Activated CD4-positive, alpha-beta T cell treated with anti-CD3 and anti-CD28 coated beads for 36 hours (primary cell): ENCODE data around the gene TPCN2. TPM values are rescaled to one million over a fixed set of nuclear protein-coding genes. Genes with fewer than 3 reads are reported as not detected.
"Not testable (repeated sequence)": the region's sequence is repeated elsewhere in the genome, so short reads cannot be mapped to it uniquely, and the experiment has no call there.

Source experiments
- ATAC-seq: fragments of 200-7000 bp; cut with Tn5 transposase; one replicate; pipeline ENCODE4 v1.10.0; 2021; ENCODE audit warnings: mild to moderate bottlenecking, moderate library complexity
- CTCF ChIA-PET: fragments of 350-600 bp; sonication (Branson Sonifier 250); formaldehyde crosslinking; loops from one replicate; lab custom pipeline; 2021; ENCODE audit warnings: antibody characterized with exemption; lab: Charles Lee
- POLR2A ChIA-PET: fragments of 350-600 bp; sonication (Branson Sonifier 250); formaldehyde crosslinking; loops from one replicate; lab custom pipeline; 2021; ENCODE audit warnings: antibody characterized with exemption, inconsistent platforms; lab: Charles Lee
- DNase-seq: peaks from one replicate; pipeline ENCODE4 v3.0.0-alpha.2; 2020
- H3K27ac Mint-ChIP-seq: one replicate; pipeline ENCODE4 v1.8.0; 2021; ENCODE audit warnings: mixed read lengths
- H3K27me3 Mint-ChIP-seq: one replicate; pipeline ENCODE4 v1.8.0; 2021; ENCODE audit warnings: mixed read lengths
- H3K36me3 Mint-ChIP-seq: one replicate; pipeline ENCODE4 v1.8.0; 2021; ENCODE audit warnings: low read depth, mixed read lengths
- H3K4me1 Mint-ChIP-seq: one replicate; pipeline ENCODE4 v1.8.0; 2021; ENCODE audit warnings: mixed read lengths
- H3K4me3 Mint-ChIP-seq: one replicate; pipeline ENCODE4 v1.8.0; 2021; ENCODE audit warnings: mild to moderate bottlenecking, moderate library complexity, mixed read lengths
- H3K9me3 Mint-ChIP-seq: one replicate; pipeline ENCODE4 v1.8.0; 2021; ENCODE audit warnings: low read depth, mixed read lengths
- intact Hi-C, 2 experiments: fragments of 100-400 bp; cut with DNase I in 1 of 2; cut with micrococcal nuclease in 1 of 2; formaldehyde crosslinking; loops; one replicate each; pipeline versions ENCODE4 v1.14.2 to v1.15.1; 2022 to 2024; cut with DNase I, micrococcal nuclease
- total RNA-seq, 2 experiments: library from RNA; stranded (reverse); gene quantifications; one replicate each; pipeline ENCODE4 v1.2.3, GENCODE V29; 2021

TPCN2 gene
- 10 to 100 TPM in 1 of 2 experiments, 1 to 10 TPM in 1; 7.4 to 10.4 TPM for total RNA-seq

DNA sequence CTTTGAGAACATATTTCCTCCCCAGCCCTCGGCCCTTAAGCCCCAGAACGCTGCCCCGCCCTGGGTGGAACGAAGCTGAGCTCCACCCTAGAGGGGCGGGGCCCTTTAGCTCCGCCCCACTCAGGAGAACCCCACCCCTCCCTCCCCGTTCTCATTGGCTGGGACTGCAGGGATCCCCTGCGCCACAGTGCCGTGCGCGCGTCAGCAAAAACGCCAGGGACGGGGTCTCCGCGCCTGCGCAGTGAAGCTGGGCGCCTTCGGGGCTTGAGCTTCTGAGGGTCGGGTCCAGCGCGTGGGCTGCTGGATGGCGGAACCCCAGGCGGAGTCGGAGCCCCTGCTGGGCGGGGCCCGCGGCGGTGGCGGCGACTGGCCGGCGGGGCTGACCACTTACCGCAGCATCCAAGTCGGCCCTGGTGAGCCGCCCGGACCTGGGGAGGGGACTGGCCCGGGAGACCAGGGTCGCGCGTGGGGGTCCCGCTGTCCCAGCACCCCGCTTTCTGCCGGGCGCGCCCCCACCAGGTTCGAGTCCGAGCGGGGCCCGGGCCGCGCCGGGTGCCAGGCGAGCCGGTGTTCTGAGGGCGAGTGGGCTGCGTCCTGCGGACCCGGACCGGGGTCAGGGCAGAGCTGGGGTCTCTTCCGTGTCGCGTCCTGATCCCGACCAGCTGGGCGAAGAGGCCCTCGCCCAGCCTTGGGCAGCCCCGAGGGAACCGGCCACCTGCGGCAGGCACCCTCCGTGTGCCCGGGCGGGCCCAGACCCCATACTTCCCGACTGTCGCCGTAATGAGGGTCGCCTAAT lies at the start of gene TPCN2:
Gene TPCN2, plus strand, starts transcription at position 239 of the 796 bp plus-strand sequence. Its CDS starts 66 bp downstream, at position 305.
- DNase-seq = peak; percentile 94
- intact Hi-C loops = loop anchor here in 1 of 2 experiments (1.0 to 5.0 kb wide), 11 partner anchors 75 to 1222 kb away; partner anchors contain the start of genes C11orf24, CPT1A, FADD and IGHMBP2
- ATAC-seq = peak; percentile 99
- ChIA-PET POLR2A (no interaction called here), CTCF (interaction anchor here (0.7 kb wide), 5 partner anchors 9 to 622 kb away, joined by 3 to 5 read pairs (median 3); no protein-coding TSS in a partner anchor)
- Mint-ChIP-seq H3K9me3 (no peaks in the 10 kb centered on the region), H3K4me1 (peaks cover 22% of the 10 kb centered on the region), H3K27ac (peak within 1 kb of the TSS; percentile 73), H3K36me3 (no peaks in the 10 kb centered on the region), H3K27me3 (peaks cover 2% of the 10 kb centered on the region), H3K4me3 (peak within 1 kb of the TSS; percentile 72)

GRCh38 chr11:68999093-68999747 lies 49.5 kb upstream of the TPCN2 start:
- CTCF ChIA-PET = no interaction called here
- no peak for DNase-seq
- Mint-ChIP-seq H3K4me1 (no peaks in the 10 kb centered on the region), H3K27me3 (no peaks in the 10 kb centered on the region), H3K4me3 (no peak overlapping the region), H3K27ac (no peak overlapping the region), H3K9me3 (no peaks in the 10 kb centered on the region), H3K36me3 (no peaks in the 10 kb centered on the region)
- no peak for ATAC-seq
- POLR2A ChIA-PET = no interaction called here
- intact Hi-C loops = no loop called here

GRCh38 chr11:68999748-69000355 lies 48.9 kb upstream of the TPCN2 start:
- ATAC-seq, H3K27me3 Mint-ChIP-seq, CTCF ChIA-PET, H3K4me1 Mint-ChIP-seq, DNase-seq, H3K27ac Mint-ChIP-seq, H3K36me3 Mint-ChIP-seq, POLR2A ChIA-PET, intact Hi-C loops, H3K9me3 Mint-ChIP-seq, H3K4me3 Mint-ChIP-seq: not testable (repeated sequence)

DNA sequence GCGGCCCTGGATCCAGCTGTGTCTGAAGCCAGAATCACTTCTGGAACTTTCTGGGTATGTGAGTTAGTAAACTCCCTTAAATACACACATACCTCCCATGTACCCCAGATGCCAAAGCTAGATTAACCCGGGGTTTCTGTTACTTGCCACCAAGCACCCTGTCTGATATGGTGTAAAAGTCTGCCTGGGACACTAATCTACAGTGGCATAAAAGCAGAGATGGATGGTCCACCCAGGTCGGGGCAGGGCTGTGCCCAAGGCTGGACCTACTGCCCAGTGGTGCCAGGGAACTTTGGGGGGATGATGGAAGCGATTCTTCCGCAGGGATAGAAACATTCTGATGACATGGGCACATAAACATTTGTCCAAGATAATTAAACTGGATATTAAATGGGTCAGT lies 48.3 kb upstream of the TPCN2 start:
- Mint-ChIP-seq H3K9me3 (no peaks in the 10 kb centered on the region), H3K4me3 (no peak overlapping the region), H3K36me3 (no peaks in the 10 kb centered on the region), H3K27me3 (no peaks in the 10 kb centered on the region), H3K4me1 (no peaks in the 10 kb centered on the region), H3K27ac (no peak overlapping the region)
- POLR2A ChIA-PET = no interaction called here
- CTCF ChIA-PET = no interaction called here
- DNase-seq (no peak), ATAC-seq (no peak)
- intact Hi-C loops = no loop called here

GRCh38 chr11:69000831-69001242 lies 47.9 kb upstream of the TPCN2 start:
- DNase-seq (no peak), ATAC-seq (no peak)
- Mint-ChIP-seq H3K27ac (no peak overlapping the region), H3K4me1 (no peaks in the 10 kb centered on the region), H3K36me3 (no peaks in the 10 kb centered on the region), H3K4me3 (no peak overlapping the region), H3K9me3 (no peaks in the 10 kb centered on the region), H3K27me3 (no peaks in the 10 kb centered on the region)
- intact Hi-C loops = no loop called here
- POLR2A ChIA-PET = no interaction called here
- CTCF ChIA-PET = no interaction called here

DNA sequence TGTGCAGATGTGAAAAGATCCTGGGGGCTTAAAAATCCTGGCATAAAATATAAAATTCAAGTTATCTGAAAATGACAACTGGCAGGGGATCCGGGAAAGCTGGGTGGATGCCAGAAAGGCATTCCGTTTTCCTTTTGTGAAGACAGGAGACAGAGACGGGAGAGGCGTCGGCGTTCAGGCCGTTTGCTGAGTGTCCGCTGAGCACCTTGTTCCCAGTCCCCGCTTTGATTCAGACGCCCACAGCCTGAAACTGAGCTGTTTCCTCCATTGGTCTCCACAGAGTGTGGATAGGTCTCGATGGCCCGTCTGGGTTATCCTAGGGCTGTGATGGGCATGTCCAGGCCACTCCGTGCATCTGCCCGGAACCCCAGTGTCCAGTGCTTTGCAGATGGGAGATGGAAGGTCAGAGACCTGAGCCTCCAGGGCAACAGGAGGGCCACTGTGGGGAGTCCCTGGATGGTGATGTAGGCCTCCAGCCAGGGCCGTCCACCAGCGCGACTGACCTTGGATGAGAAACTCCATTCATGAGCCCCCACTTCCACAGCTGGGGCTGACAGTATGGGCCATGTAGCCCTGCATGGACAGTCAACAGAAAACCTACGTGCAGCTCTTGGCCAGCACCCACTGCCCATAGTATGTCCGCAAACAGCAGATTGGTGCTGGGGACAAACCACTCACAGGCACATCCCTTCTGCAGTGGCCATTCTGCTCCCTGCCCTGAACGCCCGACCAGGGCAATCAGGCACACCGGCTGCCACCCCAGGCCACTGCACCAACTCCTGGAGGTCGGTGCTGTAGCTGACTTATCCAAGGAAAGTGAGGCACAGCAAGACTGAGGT lies 47.3 kb upstream of the TPCN2 start:
- Mint-ChIP-seq H3K27ac (no peak overlapping the region), H3K4me3 (no peak overlapping the region), H3K4me1 (no peaks in the 10 kb centered on the region), H3K36me3 (no peaks in the 10 kb centered on the region), H3K9me3 (no peaks in the 10 kb centered on the region), H3K27me3 (no peaks in the 10 kb centered on the region)
- CTCF ChIA-PET = no interaction called here
- intact Hi-C loops = no loop called here
- DNase-seq = no peak
- no peak for ATAC-seq
- POLR2A ChIA-PET = no interaction called here

DNA sequence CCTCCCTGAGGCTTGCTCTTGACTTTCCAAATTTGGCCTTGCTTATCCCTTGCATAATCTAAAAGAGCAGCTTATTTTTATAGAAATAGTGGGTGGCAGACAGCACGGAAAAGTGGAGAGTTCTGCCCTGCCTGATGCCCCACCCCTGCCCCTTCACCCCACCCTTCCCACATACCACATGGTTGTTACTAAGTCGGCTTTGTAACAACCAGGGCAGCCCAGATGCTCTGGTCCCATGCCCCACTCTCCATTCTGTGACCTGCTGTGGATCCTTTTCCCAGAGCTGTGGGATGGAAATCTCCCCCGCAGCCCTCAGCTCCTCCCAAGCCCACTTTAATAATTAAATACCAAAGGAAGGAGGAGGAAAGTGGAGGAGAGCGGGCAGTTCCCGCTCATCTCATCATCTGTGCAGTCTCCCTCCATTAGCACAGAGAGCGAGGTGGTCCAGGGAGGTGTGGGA lies 46.6 kb upstream of the TPCN2 start:
- Mint-ChIP-seq H3K4me1 (no peaks in the 10 kb centered on the region), H3K27me3 (no peaks in the 10 kb centered on the region), H3K9me3 (no peaks in the 10 kb centered on the region), H3K27ac (no peak overlapping the region), H3K4me3 (no peak overlapping the region), H3K36me3 (no peaks in the 10 kb centered on the region)
- no peak for ATAC-seq
- CTCF ChIA-PET = no interaction called here
- POLR2A ChIA-PET = no interaction called here
- no peak for DNase-seq
- intact Hi-C loops = no loop called here

DNA sequence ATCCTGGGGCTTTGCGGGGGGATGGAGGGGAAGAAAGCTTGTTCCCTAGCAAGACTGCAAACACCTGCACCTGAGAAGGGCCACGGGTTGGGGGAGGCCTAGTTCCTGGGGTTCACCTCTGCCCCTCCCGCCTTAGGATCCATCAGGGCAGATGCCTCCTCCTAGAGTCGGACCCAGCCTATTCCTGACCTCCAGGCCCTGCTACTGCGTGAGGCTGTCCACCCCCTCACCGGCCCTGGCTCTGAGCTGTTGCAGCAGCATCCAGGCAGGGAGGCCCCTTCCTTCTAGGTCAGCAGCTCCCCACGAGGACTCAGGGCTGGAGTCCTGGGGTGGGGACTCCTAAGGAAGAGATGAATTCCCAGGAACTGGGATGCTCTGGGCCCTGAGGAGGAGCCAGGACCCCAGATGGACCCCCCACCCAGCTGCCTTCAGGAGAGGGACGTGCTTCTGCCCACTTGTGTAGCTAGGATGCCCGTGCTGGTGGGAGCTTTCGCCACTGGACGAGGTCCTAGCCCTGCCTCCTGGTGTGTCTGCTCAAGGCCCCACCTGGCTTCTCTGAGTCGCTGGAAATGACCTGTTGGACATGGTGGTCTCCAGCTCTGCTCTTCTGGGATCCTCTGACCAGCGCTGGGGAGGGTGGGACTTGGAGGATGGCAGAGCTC lies 46.0 kb upstream of the TPCN2 start:
- ATAC-seq = no peak
- Mint-ChIP-seq H3K36me3 (no peaks in the 10 kb centered on the region), H3K27ac (no peak overlapping the region), H3K4me1 (no peaks in the 10 kb centered on the region), H3K9me3 (no peaks in the 10 kb centered on the region), H3K27me3 (no peaks in the 10 kb centered on the region), H3K4me3 (no peak overlapping the region)
- no peak for DNase-seq
- intact Hi-C loops = no loop called here
- POLR2A ChIA-PET = no interaction called here
- CTCF ChIA-PET = interaction anchor here (0.6 kb wide), 1 partner anchor 48 kb away, joined by 3 read pairs; no protein-coding TSS in a partner anchor

DNA sequence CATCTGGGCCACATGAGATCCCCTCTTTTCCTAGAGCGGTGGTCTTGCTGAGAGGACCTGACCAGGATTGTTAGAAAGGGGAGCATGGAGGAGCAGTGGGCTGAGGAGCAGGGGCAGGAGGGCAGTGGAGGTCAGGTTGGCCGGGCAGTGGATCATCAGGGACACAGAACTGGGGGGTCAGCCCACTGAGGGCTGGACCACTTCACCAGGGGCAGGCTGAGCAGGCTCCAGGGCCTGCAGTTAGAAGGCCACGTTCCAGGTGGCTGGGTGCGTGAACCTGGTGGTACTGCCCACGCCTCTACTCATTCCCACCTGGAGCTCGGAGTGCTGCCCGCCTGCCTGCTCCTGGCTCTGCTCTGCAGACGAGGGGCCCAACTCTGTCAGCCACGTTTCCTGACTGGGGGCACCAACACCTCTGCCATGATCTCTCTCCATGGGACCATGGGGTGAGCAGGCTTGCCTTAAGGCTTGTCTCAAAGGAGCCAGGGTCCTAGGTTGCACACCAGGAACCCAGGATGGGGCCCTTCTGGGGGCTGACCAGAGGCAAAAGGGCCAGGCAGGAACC lies 45.3 kb upstream of the TPCN2 start:
- Mint-ChIP-seq H3K27ac (no peak overlapping the region), H3K4me1 (no peaks in the 10 kb centered on the region), H3K9me3 (no peaks in the 10 kb centered on the region), H3K36me3 (no peaks in the 10 kb centered on the region), H3K4me3 (no peak overlapping the region), H3K27me3 (no peaks in the 10 kb centered on the region)
- intact Hi-C loops = no loop called here
- ChIA-PET CTCF (interaction anchor here (0.6 kb wide), 1 partner anchor 48 kb away, joined by 3 read pairs; no protein-coding TSS in a partner anchor), POLR2A (no interaction called here)
- DNase-seq (no peak), ATAC-seq (no peak)

DNA sequence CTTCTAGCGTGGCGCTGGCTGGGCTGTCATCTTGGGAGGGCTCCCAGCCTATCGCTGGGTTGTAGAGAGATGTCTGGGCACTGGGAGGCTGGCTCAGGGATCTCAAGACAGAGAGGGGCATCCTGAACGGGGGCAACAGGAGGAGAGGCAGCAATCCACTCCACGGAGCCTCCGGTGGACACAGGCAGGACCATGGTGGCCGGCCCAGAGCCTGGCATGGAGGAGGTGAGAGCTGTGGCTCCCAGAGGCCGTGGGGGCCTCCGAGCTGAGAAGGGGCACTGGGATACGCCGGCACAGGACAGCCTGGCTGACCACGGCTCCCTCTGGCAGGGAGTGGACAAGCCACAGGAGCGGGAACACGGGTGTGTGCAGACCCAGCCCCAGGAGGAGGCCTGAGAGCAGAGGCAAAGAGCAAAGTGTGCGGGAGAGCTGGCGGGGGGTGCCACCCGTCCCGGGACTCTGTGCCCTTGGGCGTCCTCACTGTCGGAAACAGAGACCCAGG lies 44.8 kb upstream of the TPCN2 start:
- no peak for DNase-seq
- no peak for ATAC-seq
- POLR2A ChIA-PET = no interaction called here
- Mint-ChIP-seq H3K4me3 (no peak overlapping the region), H3K27ac (no peak overlapping the region), H3K36me3 (no peaks in the 10 kb centered on the region), H3K9me3 (no peaks in the 10 kb centered on the region), H3K27me3 (no peaks in the 10 kb centered on the region), H3K4me1 (no peaks in the 10 kb centered on the region)
- CTCF ChIA-PET = no interaction called here
- intact Hi-C loops = no loop called here
